Esophagus muscularis mucosa (tissue), 4 donors: ENCODE data around the gene PLPPR3. TPM values are rescaled to one million over a fixed set of nuclear protein-coding genes. Genes with fewer than 3 reads are reported as not detected.

ENCODE experiments used
- DNase-seq: peaks from one replicate; pipeline ENCODE4 v3.0.0-alpha.2; 2017; ENCODE audit errors: extremely low spot score
- H3K27ac ChIP-seq, 4 donors: fragments of 200-600 bp; sonication (generic); replicated peaks in 1 of 4; 1 replicate in 3 of 4; 2 replicates in 1 of 4; pipeline ENCODE4 v1.5.1; 2016 to 2019; ENCODE audit warnings: mild to moderate bottlenecking in 1 of 4
- H3K27me3 ChIP-seq, 4 donors: fragments of 200-600 bp; sonication (generic); one replicate each; pipeline versions ENCODE4 v1.5.1 to v1.6.0; 2016 to 2019
- H3K36me3 ChIP-seq, 4 donors: fragments of 200-600 bp; sonication (generic); one replicate each; pipeline ENCODE4 v1.5.1; 2016 to 2019
- H3K4me1 ChIP-seq, 4 donors: fragments of 200-600 bp; sonication (generic); one replicate each; pipeline ENCODE4 v1.5.1; 2016 to 2019
- H3K4me3 ChIP-seq, 4 donors: fragments of 200-600 bp; sonication (generic); 1 replicate in 2 of 4; 2 replicates in 2 of 4; pipeline ENCODE4 v1.5.1; 2016 to 2019; ENCODE audit warnings: mild to moderate bottlenecking in 4 of 4, moderate library complexity in 1 of 4
- H3K9me3 ChIP-seq, 4 donors: fragments of 200-600 bp; sonication (generic); 1 replicate in 3 of 4; 2 replicates in 1 of 4; pipeline ENCODE4 v1.5.1; 2016 to 2019
- EP300 ChIP-seq: sonication (generic); formaldehyde crosslinking; IDR thresholded peaks from one replicate; pipeline ENCODE4 v1.6.1; 2017; ENCODE audit warnings: antibody characterized with exemption
- POLR2A ChIP-seq: fragments of 450-650 bp; IDR thresholded peaks from one replicate; pipeline ENCODE4 v1.6.1; 2017; ENCODE audit warnings: antibody characterized with exemption, moderate library complexity, mild to moderate bottlenecking, low read depth
- POLR2AphosphoS5 ChIP-seq, 2 donors: sonication (generic); formaldehyde crosslinking; IDR thresholded peaks; one replicate each; pipeline ENCODE4 v1.6.1; 2017; ENCODE audit warnings: antibody characterized with exemption in 2 of 2
- WGBS: methylation state at CpG from one replicate; pipeline ENCODE4 v1.1.5; 2018; 5-methylcytosine and 5-hydroxymethylcytosine counted together
- intact Hi-C: fragments of 100-400 bp; cut with DNase I; formaldehyde crosslinking; loops from one replicate; pipeline ENCODE4 v1.15.1; 2023
- total RNA-seq, 4 donors: library from RNA; depleted of rRNA; stranded (reverse); fragments of >200 nt; gene quantifications; one replicate each; pipeline versions ENCODE4 v1.1.0 to v1.2.1, GENCODE V29; 2016
- TF ChIP-seq, protein P1 (sequence below), 3 experiments: fragments of 200-600 bp in 2 of 3; fragments of 450-650 bp in 1 of 3; sonication (generic) in 2 of 3; IDR thresholded peaks; one replicate each; pipeline ENCODE4 v1.5.1; 2017 to 2019; ENCODE audit warnings: antibody characterized with exemption in 3 of 3, mild to moderate bottlenecking in 2 of 3, moderate library complexity in 1 of 3

Gene PLPPR3
- total RNA-seq, 4 donors from 2014 or later, result not detected

DNA sequence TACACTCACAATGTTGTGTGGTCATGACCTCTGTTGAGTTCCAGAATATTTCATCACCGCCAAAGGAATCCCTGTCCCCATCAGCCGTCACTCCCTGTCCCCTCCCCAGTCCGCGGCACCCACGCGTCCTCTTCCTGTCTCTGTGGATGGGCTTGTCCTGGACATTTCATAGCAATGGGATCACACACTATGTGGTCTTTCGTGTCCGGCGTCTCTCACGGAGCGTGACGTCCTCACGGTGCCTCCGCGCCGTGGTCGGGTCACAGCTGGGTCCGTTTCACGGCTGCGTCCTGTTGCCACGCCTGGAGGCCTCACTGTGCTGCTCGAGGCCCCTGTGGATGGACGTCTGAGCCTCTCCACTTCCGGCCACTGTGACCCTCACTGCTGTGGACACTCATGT, 12.5 kb upstream of the PLPPR3 start:
- no peaks in the 10 kb centered on the region for H3K36me3 ChIP-seq
- peaks cover 0 to 79% (median 3%) of the 10 kb centered on the region in 4 donors for H3K27me3 ChIP-seq
- TF ChIP-seq POLR2A (no peak), POLR2AphosphoS5 (IDR thresholded peaks at IDR 0.05) (no peak), EP300 (no peak)
- TF ChIP-seq, protein P1, sequence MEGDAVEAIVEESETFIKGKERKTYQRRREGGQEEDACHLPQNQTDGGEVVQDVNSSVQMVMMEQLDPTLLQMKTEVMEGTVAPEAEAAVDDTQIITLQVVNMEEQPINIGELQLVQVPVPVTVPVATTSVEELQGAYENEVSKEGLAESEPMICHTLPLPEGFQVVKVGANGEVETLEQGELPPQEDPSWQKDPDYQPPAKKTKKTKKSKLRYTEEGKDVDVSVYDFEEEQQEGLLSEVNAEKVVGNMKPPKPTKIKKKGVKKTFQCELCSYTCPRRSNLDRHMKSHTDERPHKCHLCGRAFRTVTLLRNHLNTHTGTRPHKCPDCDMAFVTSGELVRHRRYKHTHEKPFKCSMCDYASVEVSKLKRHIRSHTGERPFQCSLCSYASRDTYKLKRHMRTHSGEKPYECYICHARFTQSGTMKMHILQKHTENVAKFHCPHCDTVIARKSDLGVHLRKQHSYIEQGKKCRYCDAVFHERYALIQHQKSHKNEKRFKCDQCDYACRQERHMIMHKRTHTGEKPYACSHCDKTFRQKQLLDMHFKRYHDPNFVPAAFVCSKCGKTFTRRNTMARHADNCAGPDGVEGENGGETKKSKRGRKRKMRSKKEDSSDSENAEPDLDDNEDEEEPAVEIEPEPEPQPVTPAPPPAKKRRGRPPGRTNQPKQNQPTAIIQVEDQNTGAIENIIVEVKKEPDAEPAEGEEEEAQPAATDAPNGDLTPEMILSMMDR (IDR thresholded peaks at IDR 0.05), result no peak
- H3K4me1 ChIP-seq, result no peaks in the 10 kb centered on the region
- no peak for DNase-seq
- 69% methylated on average over 24 of the region's 24 CpGs for WGBS
- no peaks in the 10 kb centered on the region for H3K9me3 ChIP-seq
- H3K27ac ChIP-seq, result no peak overlapping the region
- intact Hi-C loops, result no loop called here
- no peak overlapping the region for H3K4me3 ChIP-seq

- no peak overlapping the region for H3K4me3 ChIP-seq
- H3K4me1 ChIP-seq, result no peaks in the 10 kb centered on the region
- TF ChIP-seq POLR2A (no peak), EP300 (no peak), POLR2AphosphoS5 (IDR thresholded peaks at IDR 0.05) (no peak)
- TF ChIP-seq, protein P1 (IDR thresholded peaks at IDR 0.05), result no peak
- DNase-seq, result no peak
- intact Hi-C loops, result no loop called here
- no peaks in the 10 kb centered on the region for H3K9me3 ChIP-seq
- peaks cover 0 to 76% (median 3%) of the 10 kb centered on the region in 4 donors for H3K27me3 ChIP-seq
- 62% methylated on average over 37 of the region's 38 CpGs for WGBS
- H3K36me3 ChIP-seq, result no peaks in the 10 kb centered on the region
- no peak overlapping the region for H3K27ac ChIP-seq
These were observed 9.9 kb upstream of the PLPPR3 start for GRCh38 chr19:831407-832369.

GRCh38 chr19:829129-829758, 7.5 kb upstream of the PLPPR3 start:
- Histone ChIP-seq H3K36me3 (no peaks in the 10 kb centered on the region), H3K9me3 (no peaks in the 10 kb centered on the region), H3K4me1 (no peaks in the 10 kb centered on the region), H3K27ac (no peak overlapping the region), H3K4me3 (no peak overlapping the region), H3K27me3 (peaks cover 0 to 67% (median 3%) of the 10 kb centered on the region in 4 donors)
- TF ChIP-seq POLR2AphosphoS5 (IDR thresholded peaks at IDR 0.05), result no peak
- TF ChIP-seq, protein P1 (IDR thresholded peaks at IDR 0.05), result no peak
- no peak for TF ChIP-seq POLR2A
- TF ChIP-seq EP300, result no peak
- whole genome bisulfite sequencing, result 78% methylated on average over 17 of the region's 18 CpGs
- DNase-seq, result no peak
- intact Hi-C loops, result no loop called here

DNA sequence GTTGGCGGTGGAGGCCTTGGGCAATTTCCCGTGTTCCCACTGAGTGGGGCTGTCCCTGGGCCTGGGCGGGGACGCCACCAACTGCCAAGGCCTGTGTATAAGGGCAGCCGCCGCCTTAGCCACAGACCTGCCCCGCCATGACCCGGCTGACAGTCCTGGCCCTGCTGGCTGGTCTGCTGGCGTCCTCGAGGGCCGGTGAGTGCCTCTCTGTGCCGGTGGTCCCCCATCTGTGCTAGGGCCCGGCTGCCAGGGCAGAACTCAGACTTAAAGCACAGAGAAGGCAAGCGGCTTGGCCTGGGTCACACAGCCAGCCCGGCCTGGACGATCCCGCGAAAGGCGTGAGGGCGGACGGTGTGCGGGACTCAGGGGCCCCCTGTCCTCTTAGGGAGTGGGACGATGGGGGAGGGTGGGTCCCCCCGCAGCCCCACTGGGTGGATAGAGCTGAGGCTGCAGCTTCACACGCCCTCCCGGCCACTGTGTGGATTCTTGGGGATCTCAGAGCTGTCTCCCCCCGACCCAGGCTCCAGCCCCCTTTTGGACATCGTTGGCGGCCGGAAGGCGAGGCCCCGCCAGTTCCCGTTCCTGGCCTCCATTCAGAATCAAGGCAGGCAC, 6.1 kb upstream of the PLPPR3 start, which contains the start of gene AZU1:
Gene AZU1 (plus strand): TSS at position 128 of the 612 bp plus-strand sequence. CDS start 10 bp downstream, at position 138.
- peaks cover 0 to 1% (median under 1%) of the 10 kb centered on the region in 4 donors for H3K4me1 ChIP-seq
- no peak within 1 kb of the TSS for H3K4me3 ChIP-seq
- H3K9me3 ChIP-seq, result no peaks in the 10 kb centered on the region
- no peak for DNase-seq
- intact Hi-C loops, result no loop called here
- TF ChIP-seq POLR2A (no peak), POLR2AphosphoS5 (IDR thresholded peaks at IDR 0.05) (no peak), EP300 (no peak)
- TF ChIP-seq, protein P1 (IDR thresholded peaks at IDR 0.05), result no peak
- no peak within 1 kb of the TSS for H3K27ac ChIP-seq
- H3K36me3 ChIP-seq, result no peaks in the 10 kb centered on the region
- WGBS, result 63% methylated on average over 13 of the region's 33 CpGs
- H3K27me3 ChIP-seq, result peaks cover 0 to 73% (median 8%) of the 10 kb centered on the region in 4 donors
